ENCODE measurements around the gene ASIC1. TPM values are rescaled to one million over a fixed set of nuclear protein-coding genes. Genes with fewer than 3 reads are reported as not detected.
A peak's percentile ranks its signal among the peaks of the same experiment; 100 is the strongest.
"Not testable (repeated sequence)": the region's sequence is repeated elsewhere in the genome, so short reads cannot be mapped to it uniquely, and the experiment has no call there.

Gene ASIC1
- total RNA-seq, 6 experiments from 2014 or later: 1.3 to 2.4 (median 1.6) TPM

DNA sequence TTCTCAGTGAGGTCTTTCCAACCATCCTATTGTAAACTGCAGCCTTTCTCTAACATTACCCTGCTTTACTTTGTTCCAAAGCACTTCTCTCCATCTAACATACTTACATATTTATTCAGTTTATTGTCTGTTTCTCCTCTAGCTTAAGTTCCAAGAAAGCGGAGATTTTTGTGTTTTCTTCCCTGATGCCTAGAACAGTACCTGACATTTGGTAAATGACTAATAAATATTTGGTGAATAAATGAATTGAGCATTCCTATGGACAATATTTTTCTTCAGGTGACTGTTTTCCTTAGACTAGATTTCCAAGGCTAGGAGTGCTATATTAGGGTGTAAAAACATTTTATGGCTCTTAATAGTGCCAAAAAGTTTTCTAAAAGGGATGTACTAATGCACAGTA lies 34.5 kb upstream of the ASIC1 start:
- H3K27me3 Mint-ChIP-seq (ENCODE audit: insufficient read depth): no peaks in the 10 kb centered on the region; the same call in 1 of the 2 replicates
- H3K27ac Mint-ChIP-seq: no peak overlapping the region; the same call in 1 of the 2 replicates
- peaks cover 22% of the 10 kb centered on the region for H3K36me3 Mint-ChIP-seq (ENCODE audit: low read depth)
- DNase-seq: no peak
- no peaks in the 10 kb centered on the region for H3K9me3 Mint-ChIP-seq
- peak overlapping the region; percentile 97; the same call in 1 of the 2 replicates for H3K4me3 Mint-ChIP-seq
- peaks cover 67% of the 10 kb centered on the region for H3K4me1 Mint-ChIP-seq (ENCODE audit: low read depth)
- TF ChIP-seq, protein P1, sequence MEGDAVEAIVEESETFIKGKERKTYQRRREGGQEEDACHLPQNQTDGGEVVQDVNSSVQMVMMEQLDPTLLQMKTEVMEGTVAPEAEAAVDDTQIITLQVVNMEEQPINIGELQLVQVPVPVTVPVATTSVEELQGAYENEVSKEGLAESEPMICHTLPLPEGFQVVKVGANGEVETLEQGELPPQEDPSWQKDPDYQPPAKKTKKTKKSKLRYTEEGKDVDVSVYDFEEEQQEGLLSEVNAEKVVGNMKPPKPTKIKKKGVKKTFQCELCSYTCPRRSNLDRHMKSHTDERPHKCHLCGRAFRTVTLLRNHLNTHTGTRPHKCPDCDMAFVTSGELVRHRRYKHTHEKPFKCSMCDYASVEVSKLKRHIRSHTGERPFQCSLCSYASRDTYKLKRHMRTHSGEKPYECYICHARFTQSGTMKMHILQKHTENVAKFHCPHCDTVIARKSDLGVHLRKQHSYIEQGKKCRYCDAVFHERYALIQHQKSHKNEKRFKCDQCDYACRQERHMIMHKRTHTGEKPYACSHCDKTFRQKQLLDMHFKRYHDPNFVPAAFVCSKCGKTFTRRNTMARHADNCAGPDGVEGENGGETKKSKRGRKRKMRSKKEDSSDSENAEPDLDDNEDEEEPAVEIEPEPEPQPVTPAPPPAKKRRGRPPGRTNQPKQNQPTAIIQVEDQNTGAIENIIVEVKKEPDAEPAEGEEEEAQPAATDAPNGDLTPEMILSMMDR (IDR thresholded peaks at IDR 0.05): no peak

- H3K4me3 Mint-ChIP-seq: peak overlapping the region; percentile 97
- peaks cover 54% of the 10 kb centered on the region for H3K4me1 Mint-ChIP-seq (ENCODE audit: low read depth)
- H3K9me3 Mint-ChIP-seq: no peaks in the 10 kb centered on the region
- TF ChIP-seq, protein P1 (IDR thresholded peaks at IDR 0.05): no peak
- H3K36me3 Mint-ChIP-seq (ENCODE audit: low read depth): peaks cover 22% of the 10 kb centered on the region
- H3K27me3 Mint-ChIP-seq (ENCODE audit: insufficient read depth): no peaks in the 10 kb centered on the region; the same call in 1 of the 2 replicates
- DNase-seq: no peak
- H3K27ac Mint-ChIP-seq: peak overlapping the region; percentile 94
These were observed 33.2 kb upstream of the ASIC1 start for GRCh38 chr12:50024227-50024626.

- H3K4me1 Mint-ChIP-seq (ENCODE audit: low read depth): peaks cover 48% of the 10 kb centered on the region
- no peaks in the 10 kb centered on the region for H3K9me3 Mint-ChIP-seq
- peak; percentile 10 for DNase-seq
- H3K27me3 Mint-ChIP-seq (ENCODE audit: insufficient read depth): no peaks in the 10 kb centered on the region; the same call in 1 of the 2 replicates
- TF ChIP-seq, protein P1 (IDR thresholded peaks at IDR 0.05): no peak
- H3K4me3 Mint-ChIP-seq: peak overlapping the region; percentile 97
- peak overlapping the region; percentile 94 for H3K27ac Mint-ChIP-seq
- H3K36me3 Mint-ChIP-seq (ENCODE audit: low read depth): peaks cover 22% of the 10 kb centered on the region
These were observed 32.6 kb upstream of the ASIC1 start for GRCh38 chr12:50024805-50025186.

DNA sequence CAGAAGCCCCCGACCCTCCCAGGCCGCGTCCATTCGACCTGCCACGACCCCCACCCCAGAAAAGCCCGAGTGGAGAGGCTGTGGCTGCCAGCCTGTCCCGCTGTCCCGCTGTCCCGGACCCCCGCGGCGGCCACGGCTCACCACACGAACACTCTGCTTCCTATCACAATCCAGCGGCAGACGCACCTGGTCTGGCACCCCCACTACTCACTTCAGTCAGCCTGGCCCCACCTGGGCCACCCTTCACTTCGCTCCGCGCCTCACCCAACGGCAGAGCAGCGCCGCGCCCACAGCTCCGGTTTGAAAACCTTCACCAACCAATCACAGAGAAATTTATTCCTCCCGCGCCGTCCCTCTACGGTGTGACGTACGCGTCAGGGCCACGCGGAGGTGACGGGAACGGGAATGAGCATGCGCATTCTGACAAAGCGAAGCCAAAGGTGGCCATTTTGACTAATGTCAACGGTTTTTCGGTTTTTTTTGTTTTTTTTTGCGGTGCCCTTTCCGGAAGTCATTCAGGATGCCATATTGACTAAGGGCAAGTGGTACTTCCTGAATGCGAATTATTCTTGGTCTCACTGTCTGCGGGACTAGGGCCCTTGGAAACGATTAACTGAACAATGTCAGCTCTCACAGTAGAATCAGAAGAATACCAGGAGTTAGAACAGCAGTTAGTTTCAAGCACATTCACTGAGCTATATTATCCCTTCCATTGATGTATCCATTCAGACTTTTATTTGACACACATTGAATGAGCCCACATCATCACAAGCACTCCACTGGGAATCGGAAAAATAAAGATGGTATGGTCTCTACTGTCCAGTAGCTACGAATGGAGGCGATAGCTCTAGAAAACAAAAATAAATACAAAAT lies 32.0 kb upstream of the ASIC1 start, which contains the start of gene RACGAP1:
RACGAP1 (minus strand) TSS at position 308 of the 873 bp plus-strand sequence. CDS start 8,779 bp downstream, outside the sequence.
- Mint-ChIP-seq H3K36me3 (ENCODE audit: low read depth) (peaks cover 22% of the 10 kb centered on the region), H3K27ac (peak within 1 kb of the TSS; percentile 94), H3K9me3 (no peaks in the 10 kb centered on the region), H3K27me3 (ENCODE audit: insufficient read depth) (no peaks in the 10 kb centered on the region; the same call in 1 of the 2 replicates), H3K4me1 (ENCODE audit: low read depth) (peaks cover 45% of the 10 kb centered on the region), H3K4me3 (peak within 1 kb of the TSS; percentile 97)
- TF ChIP-seq, protein P1 (IDR thresholded peaks at IDR 0.05): no peak
- DNase-seq: peak; percentile 97

DNA sequence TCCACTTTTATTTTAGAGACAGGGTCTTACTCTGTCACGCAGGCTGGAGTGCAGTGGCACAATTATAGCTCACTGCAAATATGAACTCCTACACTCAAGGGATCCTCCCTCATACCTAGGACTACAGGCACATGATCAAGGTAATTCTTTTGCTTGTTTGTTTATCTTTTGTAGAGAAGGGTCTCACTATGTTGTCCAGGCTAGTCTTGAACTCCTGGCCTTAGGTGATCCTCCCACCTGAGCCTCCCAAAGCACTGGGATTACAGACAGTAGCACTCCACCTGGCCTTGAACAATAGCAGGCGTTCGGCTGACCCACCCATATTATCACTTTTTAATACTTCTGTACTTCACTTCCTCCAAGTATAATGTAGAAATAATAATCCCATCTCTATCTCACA lies 30.7 kb upstream of the ASIC1 start:
- no peak for DNase-seq
- Mint-ChIP-seq H3K4me1 (ENCODE audit: low read depth) (peaks cover 33% of the 10 kb centered on the region), H3K27ac (no peak overlapping the region), H3K36me3 (ENCODE audit: low read depth) (peaks cover 22% of the 10 kb centered on the region), H3K27me3 (ENCODE audit: insufficient read depth) (no peaks in the 10 kb centered on the region; the same call in 1 of the 2 replicates), H3K4me3 (no peak overlapping the region), H3K9me3 (no peaks in the 10 kb centered on the region)
- TF ChIP-seq, protein P1 (IDR thresholded peaks at IDR 0.05): no peak

DNA sequence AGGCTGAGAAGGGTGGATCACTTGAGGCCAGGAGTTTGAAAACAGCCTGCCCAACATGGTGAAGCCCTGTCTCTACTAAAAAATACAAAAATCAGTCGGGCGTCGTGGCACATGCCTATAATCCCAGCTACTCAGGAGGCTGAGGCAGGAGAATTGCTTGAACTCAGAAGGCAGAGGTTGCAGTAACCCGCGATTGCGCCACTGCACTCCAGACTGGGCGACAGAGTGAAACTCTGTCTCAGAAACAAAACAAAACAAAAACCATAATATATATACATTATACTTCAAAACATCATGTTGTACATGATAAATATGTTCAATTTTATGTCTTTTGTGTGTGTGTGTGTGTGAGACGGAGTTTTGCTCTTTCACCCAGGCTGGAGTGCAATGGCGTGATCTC lies 26.9 kb upstream of the ASIC1 start:
- H3K4me3 Mint-ChIP-seq: not testable (repeated sequence)

More for the DNA sequence above, 26.9 kb upstream of the ASIC1 start:
- not testable (repeated sequence) for H3K27me3 Mint-ChIP-seq (ENCODE audit: insufficient read depth); H3K9me3 Mint-ChIP-seq; H3K36me3 Mint-ChIP-seq (ENCODE audit: low read depth); H3K27ac Mint-ChIP-seq; H3K4me1 Mint-ChIP-seq (ENCODE audit: low read depth); DNase-seq

All from HFFc6 (cell line).